HG03135 (cell line): ENCODE data around the gene DESI2.

Experiments used
- ATAC-seq: cut with Tn5 transposase; IDR thresholded peaks from one replicate; pipeline ENCODE4 v1.9.1; 2021; ENCODE audit warnings: mild to moderate bottlenecking, moderate library complexity; ENCODE audit not compliant: unreplicated experiment

The DESI2 gene

GRCh38 chr1:244749230-244750016 is 96.5 kb downstream of the DESI2 start:
- ATAC-seq, result no peak

GRCh38 chr1:244751271-244751895 is 98.5 kb downstream of the DESI2 start:
- ATAC-seq, result no peak

- no peak for ATAC-seq
Observed at GRCh38 chr1:244755673-244756072, 102.7 kb downstream of the DESI2 start.

GRCh38 chr1:244757091-244757939 is 104.4 kb downstream of the DESI2 start:
- no peak for ATAC-seq
